HG03060 (cell line): ENCODE measurements around the gene ATG9A.

ENCODE experiments used
- ATAC-seq: cut with Tn5 transposase; IDR thresholded peaks from one replicate; pipeline ENCODE4 v1.9.1; 2021; ENCODE audit warnings: low read depth, moderate number of reproducible peaks; ENCODE audit not compliant: unreplicated experiment

Gene ATG9A

DNA sequence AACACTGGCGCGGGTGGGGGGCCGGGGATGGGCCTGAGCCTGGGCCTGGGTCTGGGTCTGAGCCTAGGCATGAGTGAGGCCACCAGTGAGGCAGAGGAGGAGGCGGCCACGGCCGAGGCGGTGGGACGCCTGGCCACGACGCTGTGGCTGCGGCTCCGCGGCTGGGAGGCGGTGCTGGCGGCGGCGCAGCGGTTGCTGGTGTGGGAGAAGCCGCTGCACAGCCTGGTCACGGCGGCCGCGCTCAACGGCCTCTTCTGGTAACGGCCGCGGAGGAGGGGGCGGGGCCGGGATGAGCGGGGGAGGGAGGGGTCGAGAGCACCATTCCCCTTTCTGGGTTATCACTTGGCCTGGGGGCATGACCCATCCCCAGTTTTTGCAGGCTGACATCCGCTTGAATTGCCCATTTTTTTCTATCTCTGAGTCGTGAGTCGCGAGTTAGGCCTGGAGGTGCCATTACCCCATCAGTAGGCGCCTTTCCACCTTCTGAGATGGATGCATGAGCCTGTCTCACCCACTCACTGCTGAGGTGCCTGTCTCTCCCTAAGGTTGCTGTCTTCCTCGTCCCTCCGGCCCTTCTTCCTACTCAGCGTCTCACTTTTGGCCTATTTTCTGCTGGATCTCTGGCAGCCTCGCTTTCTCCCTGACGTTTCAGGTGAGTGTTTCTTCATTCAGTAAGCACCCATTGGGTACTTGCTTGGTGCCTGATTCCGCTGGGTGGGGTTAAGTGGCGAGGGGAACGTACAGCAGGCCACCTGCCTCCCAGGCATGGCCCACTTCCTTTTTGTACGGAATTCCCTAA, 50.9 kb downstream of the ATG9A start:
- ATAC-seq, result no peak

DNA sequence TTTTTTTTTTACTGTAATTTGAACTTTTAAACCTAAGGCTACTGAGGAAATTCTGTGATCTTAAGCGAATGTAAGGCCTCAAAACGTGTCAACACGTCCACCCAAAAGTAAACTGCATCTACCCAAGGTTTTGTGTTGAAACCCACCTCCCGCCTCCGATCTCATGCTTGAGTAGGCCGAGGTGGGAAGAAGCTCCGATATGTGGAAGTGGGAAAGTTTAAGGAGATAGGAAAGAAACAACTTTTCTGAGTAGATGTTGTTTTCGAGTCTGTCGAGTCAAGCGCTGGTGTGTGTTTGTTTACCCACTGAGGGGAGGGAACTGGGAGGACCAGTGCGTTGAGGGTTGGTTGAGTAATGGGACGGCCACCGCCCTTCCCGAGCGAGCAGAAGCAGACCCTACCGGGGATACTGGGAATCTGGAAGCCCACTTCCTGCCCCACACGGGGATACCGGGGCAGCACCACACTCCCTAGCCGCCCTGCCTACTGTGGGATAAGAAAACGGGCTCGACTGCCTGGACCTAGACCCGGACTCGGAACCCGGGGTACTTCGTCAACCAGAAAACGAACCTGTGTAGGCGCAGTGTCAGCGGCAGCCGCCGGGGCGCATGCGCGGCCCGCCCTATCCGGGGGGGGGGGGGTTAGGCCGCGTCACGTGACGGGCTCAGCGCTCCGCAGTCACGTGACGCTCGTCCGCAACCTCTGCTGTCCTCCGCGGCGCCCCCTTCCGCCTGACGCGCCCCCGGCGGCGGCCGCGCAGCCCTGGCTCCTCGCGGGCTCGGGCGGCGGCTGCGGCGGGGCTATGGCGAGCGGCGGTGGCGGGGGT, 51.7 kb downstream of the ATG9A start, which contains the start of gene RETREG2:
Gene RETREG2, plus strand, starts transcription at position 724 of the 825 bp plus-strand sequence. Its CDS starts 78 bp downstream, at position 802.
- ATAC-seq, result no peak

GRCh38 chr2:219176818-219177551, 52.5 kb downstream of the ATG9A start, which contains the start of gene CNPPD1:
Gene CNPPD1 (minus strand): TSS chr2:219176925. CDS start chr2:219176828, 97 bp downstream.
- ATAC-seq, result peak; percentile 34

DNA sequence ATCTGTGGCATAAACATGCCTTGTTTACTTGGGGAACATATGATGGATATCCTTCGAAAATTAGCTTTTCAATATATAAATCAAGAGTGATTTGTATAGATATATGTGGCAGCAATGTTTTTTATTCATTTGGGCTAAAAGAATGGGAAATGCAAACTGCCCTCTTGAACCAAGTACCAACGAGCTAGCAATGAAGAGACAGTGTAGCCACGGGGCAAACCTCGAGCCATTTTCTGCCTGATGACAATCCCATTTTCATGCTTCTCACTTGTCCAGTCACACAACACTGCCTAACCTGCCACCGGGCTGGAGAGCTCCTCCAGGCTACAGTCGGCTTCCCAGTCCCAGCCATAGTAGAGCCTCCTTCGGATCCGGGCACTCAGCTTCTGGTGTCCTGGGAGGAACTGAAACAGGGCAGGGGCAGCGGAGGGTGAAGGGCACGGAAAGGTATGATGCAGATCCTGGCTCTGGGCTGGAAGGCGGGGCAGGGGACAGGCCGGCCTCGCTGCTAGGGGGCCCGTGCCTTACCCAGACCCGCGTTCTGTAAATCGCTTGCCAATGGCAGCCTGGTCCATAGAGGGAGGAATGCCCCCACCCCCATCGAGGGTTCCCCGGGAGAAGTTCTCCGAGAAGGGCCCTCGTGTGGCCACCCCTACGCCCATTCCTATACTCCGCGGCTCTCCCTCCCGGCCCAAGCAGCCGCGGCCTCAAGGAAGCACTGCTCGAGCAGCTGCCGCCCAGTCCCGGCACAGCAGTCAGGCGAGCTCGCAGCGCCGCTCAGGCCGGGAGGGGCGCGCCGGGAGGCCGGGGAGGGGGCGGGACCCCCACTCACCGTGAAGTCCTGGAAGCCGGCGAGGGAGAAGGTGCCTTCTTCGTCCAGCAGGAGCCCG, 53.3 kb downstream of the ATG9A start:
- ATAC-seq, result peak; percentile 12

DNA sequence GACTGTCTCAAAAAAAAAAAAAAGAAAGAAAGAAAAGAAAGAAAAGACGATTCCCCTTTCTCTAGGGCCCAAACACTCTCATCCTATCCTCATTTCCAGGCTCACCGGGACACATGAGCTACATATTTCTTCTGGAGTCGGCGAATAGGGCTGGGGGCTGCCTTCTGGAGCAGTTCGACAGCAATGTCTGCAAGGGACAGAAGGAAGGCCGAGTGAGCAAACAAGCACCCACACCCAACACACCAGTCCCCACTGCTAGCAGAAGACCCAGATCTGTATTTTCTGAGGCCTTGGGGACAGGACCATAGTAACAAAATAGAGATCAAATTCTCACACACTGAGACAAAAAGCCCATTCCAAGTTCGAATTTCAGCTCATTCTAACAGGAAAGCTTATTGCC, 54.0 kb downstream of the ATG9A start:
- ATAC-seq, result no peak

DNA sequence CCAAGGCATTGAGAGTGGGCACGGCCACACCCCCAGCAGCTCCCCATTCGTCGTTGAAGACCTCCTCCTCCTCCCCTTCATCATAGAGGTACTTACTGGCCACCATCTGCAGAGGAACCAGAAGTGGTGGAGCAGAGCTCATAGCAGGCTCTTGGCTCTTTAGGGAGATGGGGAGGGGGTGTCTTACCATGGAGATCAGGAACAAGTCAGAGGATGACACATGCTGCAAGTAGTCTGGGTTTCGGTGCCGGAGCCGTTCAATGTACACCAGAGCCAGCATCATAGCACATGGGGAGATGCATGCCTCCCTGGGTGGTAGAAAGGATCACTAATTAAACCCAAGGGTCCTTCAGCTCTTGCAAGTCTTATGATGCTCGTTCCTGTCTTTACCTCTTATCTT, 54.6 kb downstream of the ATG9A start:
- ATAC-seq, result no peak

DNA sequence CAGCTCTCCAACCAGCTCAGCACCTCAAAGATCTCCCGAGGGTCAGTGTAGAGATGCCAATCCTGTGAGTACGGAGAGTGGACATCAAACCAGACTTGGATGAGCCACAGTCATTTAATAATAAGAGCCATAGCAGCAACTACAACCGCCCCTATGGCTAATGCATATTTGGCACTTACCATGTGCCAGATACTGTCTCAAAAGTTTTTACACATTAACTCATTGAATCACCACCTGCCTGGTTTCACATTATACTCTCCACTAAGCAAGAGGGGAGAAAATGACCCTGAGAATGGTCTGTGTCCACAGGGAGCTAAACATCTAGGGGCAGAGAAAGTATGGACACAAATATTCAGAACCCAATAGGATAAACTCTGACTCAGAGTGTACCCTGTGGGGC, 55.3 kb downstream of the ATG9A start:
- no peak for ATAC-seq

DNA sequence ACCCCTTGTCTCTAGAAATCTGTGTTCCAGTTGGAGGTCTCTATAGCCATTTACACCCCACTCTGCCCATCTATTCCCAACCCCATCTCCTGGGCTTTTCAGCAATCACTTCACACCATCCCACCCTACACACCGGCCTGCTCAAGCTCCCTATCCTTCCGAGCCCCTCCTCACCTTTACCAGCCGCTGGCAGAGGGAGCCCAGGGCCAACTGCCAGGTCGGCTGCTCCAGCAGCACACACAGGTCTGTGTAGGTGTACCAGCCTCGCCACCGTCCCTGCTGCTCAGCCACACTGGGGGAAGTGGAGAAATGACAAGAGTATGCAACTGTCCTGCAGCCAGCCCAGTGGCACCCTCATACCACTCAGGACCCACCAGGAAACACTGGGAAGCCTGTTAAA, 56.3 kb downstream of the ATG9A start:
- ATAC-seq, result no peak

DNA sequence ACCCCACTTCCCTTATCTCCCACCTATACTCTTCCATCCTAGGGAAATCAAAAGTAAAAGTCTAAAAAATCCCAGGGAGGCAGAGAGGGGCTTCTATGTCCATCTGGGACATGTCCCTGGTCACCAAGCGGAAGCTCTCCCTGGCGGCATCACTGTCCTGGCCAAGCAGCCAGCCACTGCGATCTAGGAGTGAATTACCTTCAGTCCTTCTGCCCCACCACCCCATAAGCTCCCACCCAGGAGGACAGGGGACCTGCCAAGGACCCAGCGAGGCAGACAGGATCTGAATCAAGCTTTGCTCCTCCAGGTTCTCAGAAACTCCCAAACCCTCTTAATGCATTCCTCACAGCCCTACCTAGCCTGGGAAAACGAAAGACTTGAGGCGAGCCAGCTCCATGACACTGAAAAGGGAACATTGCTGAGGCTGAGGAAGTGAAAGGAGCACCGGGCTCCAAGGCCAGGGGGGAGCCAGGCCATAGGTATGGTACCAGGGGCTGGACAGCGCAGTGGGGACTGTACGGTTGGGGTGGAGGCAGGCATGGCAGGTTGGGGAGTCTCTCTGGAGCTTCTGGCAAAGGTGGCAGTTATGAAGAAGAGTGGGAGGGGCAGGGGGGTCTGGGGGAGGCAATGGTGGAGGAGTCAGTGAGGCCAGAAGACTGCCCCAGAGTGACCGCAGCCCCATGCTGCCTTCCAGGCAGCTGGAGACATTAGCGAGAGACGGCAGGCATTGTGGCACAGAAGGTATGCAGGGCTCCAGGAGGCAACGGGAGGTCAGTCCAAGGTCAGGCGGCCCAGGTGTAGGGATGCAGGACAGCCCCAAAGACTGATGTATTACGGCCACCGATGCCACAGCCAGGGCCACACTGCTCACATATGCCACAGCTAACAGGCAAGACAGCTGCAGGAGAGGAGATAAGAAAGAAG, 56.9 kb downstream of the ATG9A start:
- ATAC-seq, result no peak

- no peak for ATAC-seq
Measured at GRCh38 chr2:219171231-219171651, 58.2 kb downstream of the ATG9A start.

- no peak for ATAC-seq
Measured at GRCh38 chr2:219169930-219170654, 59.3 kb downstream of the ATG9A start, which contains the start of gene SLC23A3. Gene SLC23A3 (minus strand): TSS chr2:219170029. CDS start chr2:219169984, 45 bp downstream.
